Measurements from ENCODE around the gene PROM1.

PROM1 gene

DNA sequence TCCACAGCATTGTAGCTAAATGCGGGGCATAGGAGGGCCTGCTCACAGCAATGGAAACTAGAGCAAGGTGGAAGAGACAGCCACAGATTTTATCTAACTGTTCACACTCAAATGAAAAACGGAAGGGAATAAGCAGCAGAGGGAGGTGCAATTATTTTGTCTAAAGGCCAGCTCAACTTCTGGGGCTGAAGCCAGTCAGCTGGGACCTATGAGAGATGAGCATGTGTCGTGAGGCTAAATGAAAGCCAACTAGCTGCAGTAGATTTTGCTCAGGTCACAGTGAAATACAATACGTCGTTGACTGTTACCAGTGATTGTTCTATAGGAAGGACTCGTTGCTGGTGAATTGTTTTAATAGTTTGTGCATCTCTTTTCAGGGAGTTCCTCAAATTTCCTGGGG is 94.4 kb downstream of the PROM1 start:
- H3K27me3 Mint-ChIP-seq (ENCODE audit: low read depth) = peaks cover 5% of the 10 kb centered on the region
- no peak overlapping the region for H3K27ac Mint-ChIP-seq
- TF ChIP-seq, protein P1, sequence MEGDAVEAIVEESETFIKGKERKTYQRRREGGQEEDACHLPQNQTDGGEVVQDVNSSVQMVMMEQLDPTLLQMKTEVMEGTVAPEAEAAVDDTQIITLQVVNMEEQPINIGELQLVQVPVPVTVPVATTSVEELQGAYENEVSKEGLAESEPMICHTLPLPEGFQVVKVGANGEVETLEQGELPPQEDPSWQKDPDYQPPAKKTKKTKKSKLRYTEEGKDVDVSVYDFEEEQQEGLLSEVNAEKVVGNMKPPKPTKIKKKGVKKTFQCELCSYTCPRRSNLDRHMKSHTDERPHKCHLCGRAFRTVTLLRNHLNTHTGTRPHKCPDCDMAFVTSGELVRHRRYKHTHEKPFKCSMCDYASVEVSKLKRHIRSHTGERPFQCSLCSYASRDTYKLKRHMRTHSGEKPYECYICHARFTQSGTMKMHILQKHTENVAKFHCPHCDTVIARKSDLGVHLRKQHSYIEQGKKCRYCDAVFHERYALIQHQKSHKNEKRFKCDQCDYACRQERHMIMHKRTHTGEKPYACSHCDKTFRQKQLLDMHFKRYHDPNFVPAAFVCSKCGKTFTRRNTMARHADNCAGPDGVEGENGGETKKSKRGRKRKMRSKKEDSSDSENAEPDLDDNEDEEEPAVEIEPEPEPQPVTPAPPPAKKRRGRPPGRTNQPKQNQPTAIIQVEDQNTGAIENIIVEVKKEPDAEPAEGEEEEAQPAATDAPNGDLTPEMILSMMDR (IDR thresholded peaks at IDR 0.05; ENCODE audit: unreplicated experiment in 3 of 3) = no peak
- peaks cover 29% of the 10 kb centered on the region for H3K36me3 Mint-ChIP-seq (ENCODE audit: low read depth)
- H3K9me3 Mint-ChIP-seq = no peaks in the 10 kb centered on the region
- no peak overlapping the region for H3K4me3 Mint-ChIP-seq
- peaks cover 6% of the 10 kb centered on the region for H3K4me1 Mint-ChIP-seq

DNA sequence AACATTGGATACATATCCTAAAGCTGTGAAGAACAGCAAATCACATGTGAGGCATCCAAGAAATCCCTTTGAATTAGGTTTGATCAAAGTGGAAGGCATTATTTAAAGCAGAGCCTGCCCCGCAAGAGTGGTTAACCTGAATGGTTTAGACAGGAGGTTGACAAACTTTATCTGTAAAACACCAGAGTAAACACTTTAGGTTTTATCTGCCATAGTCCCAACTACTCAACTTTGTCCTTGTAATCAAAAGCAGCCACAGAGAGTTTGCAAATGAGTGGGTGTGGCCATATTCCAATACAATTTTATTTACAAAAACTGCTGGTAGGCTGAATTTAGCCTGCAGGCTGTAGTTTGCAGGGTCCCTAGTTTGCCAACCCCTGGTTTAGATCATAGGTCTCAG is 95.6 kb downstream of the PROM1 start:
- H3K4me1 Mint-ChIP-seq = peaks cover 6% of the 10 kb centered on the region
- peaks cover 29% of the 10 kb centered on the region for H3K36me3 Mint-ChIP-seq (ENCODE audit: low read depth)
- no peak overlapping the region for H3K4me3 Mint-ChIP-seq
- H3K9me3 Mint-ChIP-seq = no peaks in the 10 kb centered on the region
- TF ChIP-seq, protein P1 (IDR thresholded peaks at IDR 0.05; ENCODE audit: unreplicated experiment in 3 of 3) = no peak
- H3K27me3 Mint-ChIP-seq (ENCODE audit: low read depth) = peaks cover 5% of the 10 kb centered on the region
- no peak overlapping the region for H3K27ac Mint-ChIP-seq

- Mint-ChIP-seq H3K9me3 (no peaks in the 10 kb centered on the region), H3K4me1 (peaks cover 6% of the 10 kb centered on the region), H3K36me3 (ENCODE audit: low read depth) (peaks cover 34% of the 10 kb centered on the region), H3K27me3 (ENCODE audit: low read depth) (peaks cover 5% of the 10 kb centered on the region), H3K27ac (no peak overlapping the region), H3K4me3 (no peak overlapping the region)
- TF ChIP-seq, protein P1 (IDR thresholded peaks at IDR 0.05; ENCODE audit: unreplicated experiment in 3 of 3) = no peak
These were observed 96.9 kb downstream of the PROM1 start for GRCh38 chr4:15986907-15987306.

DNA sequence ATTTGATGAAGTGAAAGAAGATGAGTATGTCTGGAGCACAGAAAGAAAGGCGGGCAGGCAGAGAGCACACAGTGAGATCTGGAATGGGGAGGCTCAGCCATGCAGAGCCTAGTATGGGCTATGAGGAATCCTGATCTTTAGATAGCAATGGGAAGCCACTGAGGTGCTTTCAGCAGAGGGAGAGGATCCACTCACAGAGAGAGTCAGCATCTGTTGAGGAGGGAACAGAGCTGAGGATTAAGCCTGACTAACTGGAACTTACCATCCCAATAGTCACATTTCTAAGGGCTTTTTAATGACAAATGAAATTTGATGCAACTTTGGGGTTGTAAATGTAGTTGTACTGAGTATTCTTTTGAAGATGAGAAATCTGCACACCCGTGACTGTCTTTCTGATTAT is 100.2 kb downstream of the PROM1 start:
- no peak overlapping the region for H3K4me3 Mint-ChIP-seq

DNA sequence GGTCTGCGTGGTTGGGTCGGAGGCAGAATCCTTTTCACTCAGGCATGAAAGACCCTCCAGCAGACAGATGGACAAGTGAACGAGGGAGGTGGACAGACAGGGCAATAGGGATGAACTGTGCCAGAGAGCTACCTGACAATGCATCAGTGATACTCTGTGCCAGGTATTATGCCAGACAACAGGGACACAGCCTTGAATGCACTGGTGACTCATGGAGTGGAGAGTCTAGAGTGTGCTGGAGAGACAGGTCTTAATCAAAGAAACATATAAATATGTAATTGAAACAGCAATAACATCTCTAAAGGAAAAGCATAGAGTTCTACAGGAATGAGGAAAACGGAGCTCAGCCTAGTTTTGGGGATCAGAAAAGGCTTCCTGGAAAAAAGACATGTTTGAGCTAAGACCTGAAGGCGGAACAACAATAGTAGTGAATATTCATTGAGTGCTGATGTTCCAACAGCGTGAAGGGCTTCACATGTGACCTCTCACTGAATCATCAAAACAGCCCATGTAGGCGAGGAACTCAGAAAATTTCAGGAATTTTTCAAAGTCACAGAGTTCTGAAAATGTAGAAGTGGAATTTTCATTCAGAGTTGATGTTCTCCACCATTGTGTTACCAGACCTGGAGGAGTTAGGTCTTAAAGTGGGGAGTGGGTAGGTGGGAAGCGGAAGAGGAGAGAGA is 100.8 kb downstream of the PROM1 start:
- Mint-ChIP-seq H3K9me3 (no peaks in the 10 kb centered on the region), H3K27ac (peak overlapping the region in 1 of 3 experiments; percentile 6), H3K27me3 (ENCODE audit: low read depth) (no peaks in the 10 kb centered on the region), H3K36me3 (ENCODE audit: low read depth) (peaks cover 35% of the 10 kb centered on the region), H3K4me1 (no peaks in the 10 kb centered on the region), H3K4me3 (no peak overlapping the region)
- TF ChIP-seq, protein P1 (IDR thresholded peaks at IDR 0.05; ENCODE audit: unreplicated experiment in 3 of 3) = no peak

More for the DNA sequence above, 100.2 kb downstream of the PROM1 start:
- H3K27me3 Mint-ChIP-seq (ENCODE audit: low read depth) = no peaks in the 10 kb centered on the region
- H3K4me1 Mint-ChIP-seq = no peaks in the 10 kb centered on the region
- no peaks in the 10 kb centered on the region for H3K9me3 Mint-ChIP-seq
- H3K27ac Mint-ChIP-seq = peak overlapping the region in 1 of 3 experiments; percentile 6
- H3K36me3 Mint-ChIP-seq (ENCODE audit: low read depth) = peaks cover 35% of the 10 kb centered on the region
- TF ChIP-seq, protein P1 (IDR thresholded peaks at IDR 0.05; ENCODE audit: unreplicated experiment in 3 of 3) = no peak
